GM19351 (cell line): ENCODE results near the gene ARHGDIA.

Experiments
- ATAC-seq: cut with Tn5 transposase; IDR thresholded peaks from one replicate; pipeline ENCODE4 v1.9.1; 2021; ENCODE audit warnings: mild to moderate bottlenecking, moderate library complexity; ENCODE audit not compliant: unreplicated experiment

ARHGDIA gene

DNA sequence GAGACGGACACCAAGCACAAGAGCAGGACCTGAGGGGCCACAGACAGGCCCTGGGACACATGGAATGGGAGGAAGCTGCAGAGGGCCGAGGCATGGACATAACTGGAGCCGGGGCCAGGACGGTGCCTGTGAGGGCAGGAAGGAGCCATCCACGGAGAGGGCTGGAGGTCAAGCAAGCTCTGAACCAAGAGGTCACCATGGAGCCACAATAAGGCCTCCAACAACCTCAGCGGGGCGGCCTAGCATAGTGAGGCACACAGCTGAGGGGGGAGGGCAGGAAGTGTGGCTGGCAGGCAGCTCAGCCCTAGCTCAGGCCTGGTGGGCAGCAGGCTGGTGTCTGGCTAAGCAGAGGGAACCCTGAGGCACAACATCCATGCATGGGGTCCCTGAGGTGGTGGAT lies 42.5 kb downstream of the ARHGDIA start:
- ATAC-seq = no peak

DNA sequence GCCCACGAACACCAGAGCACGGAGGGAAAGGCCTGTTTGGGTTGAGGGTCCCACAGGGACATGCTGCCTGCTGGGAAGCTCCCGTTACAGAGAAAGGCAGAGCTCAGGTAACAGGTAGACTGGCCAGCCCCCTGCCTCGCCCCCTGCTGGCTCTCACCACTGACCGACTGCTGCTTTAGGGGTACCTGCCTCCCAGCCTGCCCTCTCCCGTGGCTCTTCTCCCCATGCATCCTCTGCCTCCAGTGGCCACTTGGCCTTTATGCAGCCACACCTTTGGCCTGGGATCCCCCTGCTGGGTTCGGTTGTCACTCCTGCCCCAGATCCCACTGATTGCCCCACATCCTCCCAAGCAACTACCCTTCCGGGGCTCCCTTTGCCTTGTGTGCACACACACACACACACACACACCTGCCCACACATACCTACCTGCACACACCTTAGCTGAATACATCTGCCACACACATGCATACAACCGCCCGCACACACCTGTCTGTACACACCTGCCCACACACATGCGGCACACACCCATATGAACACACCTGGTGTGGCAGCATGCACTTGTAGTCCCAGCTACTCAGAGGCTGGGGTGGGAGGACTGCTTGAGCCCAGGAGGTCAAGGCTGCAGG lies 45.2 kb downstream of the ARHGDIA start:
- no peak for ATAC-seq

DNA sequence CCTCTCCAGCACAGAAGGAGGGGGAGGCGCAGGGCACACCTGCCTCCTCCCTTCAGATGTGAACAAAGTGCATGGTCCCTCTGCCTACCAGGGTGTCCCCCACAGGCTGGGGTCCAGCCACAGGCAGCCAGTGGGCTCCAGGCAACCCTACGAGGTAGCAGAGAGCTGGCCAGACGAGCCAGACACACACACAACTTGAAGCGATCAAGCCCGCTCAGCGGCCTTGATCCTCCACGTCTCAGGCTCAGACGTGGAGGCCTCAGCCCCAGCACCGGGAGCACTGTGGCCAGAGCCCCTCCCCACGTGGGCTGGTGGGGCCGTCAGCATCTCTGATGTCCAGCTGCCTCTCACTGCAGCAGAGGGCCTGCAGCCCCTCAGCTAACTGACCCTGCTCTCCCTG lies 46.5 kb downstream of the ARHGDIA start:
- ATAC-seq = no peak

- no peak for ATAC-seq
Measured at GRCh38 chr17:81823820-81824550, 47.2 kb downstream of the ARHGDIA start.

DNA sequence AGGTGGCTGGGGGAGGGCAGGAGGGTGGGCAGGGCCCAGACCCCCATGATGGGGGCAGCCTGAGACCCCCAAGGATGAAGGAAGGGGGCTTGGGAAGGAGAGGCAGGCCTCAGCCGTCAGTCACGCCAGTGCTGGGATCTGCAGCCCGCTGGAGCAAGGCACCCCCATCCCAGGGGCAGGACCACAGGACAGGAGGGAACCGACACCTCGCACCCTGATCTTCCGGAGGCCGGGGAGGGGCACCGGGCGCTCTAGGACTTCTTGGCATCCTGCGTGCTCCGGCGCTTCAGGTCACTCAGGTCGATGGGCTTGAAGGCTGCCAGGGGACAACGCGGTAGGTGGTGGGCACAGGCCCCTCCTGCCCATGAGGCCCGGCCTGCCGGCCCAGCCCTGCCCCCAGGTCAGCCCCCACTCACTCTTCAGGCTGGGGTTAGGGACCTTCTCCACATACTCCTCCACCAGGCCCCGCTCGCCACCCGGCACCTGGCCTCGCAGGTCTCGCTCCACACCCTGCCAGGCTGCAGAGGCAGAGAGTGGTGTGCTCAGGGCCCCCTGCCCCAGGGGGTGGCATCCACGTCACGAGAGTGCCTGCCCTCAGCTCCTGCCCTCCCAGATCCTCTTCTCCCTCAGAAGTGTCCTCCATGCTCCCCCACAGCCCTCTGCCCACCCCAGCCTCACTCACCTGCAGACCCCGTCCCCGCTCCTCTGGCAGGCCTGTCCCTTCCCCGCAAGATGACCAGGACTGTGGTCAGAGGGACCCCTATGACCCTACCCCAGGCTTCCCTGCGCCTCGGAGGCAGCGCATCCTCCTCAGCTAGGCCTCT lies 47.9 kb downstream of the ARHGDIA start:
- ATAC-seq = no peak

DNA sequence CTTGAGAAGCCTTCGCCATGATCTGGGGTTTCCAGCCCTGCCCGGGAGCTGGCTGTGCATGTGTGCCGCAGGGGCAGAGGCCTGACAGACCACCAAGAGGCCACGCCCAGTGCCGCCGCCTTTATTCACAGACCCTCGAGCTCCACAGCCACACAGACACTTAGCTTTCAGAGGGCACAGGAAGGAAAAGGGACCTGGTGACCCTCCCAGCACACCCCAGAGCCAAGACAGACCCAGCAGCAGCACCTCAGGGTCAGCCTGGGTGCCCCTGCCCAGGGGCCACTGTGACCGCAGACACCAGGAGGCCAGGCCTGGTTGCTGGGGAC lies 48.9 kb downstream of the ARHGDIA start:
- ATAC-seq = no peak

- no peak for ATAC-seq
Measured at GRCh38 chr17:81821603-81822311, 49.4 kb downstream of the ARHGDIA start.

DNA sequence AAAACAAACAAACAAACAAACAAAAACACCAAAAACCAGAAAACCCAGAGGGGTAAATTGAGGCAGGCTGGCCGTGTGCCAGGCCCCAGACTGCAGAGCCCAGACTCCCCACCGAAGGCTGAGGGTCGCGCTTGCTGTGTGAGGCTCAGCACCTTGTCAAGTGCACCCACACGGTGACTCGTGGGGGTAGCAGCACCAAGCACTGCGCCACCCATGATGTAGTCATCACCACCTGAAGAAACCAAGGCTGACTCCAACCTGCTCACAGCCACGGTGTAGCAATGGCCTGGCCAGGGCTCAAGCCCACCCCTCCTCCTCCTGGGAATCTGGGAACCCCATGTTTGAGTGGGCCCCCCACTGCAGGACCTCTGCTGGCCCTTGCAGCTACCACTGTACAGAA lies 50.0 kb downstream of the ARHGDIA start:
- ATAC-seq = no peak

DNA sequence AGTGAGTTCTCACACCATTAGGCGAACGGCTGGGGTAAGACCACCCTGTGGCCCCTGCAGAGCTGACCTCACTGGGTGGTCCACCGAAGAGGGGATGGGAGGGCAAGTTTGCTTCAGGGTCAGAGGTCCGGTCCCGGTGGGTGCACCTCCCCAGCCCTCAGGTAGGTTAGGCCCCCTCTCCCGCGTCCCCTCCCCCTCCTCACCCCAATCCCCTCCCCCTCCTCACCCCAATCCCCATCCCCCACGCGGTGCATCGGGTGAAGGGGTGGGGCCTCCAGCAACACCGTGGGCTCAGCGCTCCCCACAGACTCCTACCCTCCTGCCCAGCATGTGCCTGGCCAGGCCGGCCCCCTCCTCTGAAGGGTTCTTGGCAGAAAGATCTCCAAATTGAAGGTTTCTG lies 51.4 kb downstream of the ARHGDIA start:
- ATAC-seq = no peak

GRCh38 chr17:81817758-81818147 lies 53.4 kb downstream of the ARHGDIA start:
- no peak for ATAC-seq
